Cerebellar nuclear complex (tissue), 1 donor: ENCODE results near the gene SLC30A3.

Experiments used
- DNase-seq, 2 experiments: peaks; one replicate each; lab custom pipeline; 2025; lab: John Stamatoyannopoulos, UW

The SLC30A3 gene

DNA sequence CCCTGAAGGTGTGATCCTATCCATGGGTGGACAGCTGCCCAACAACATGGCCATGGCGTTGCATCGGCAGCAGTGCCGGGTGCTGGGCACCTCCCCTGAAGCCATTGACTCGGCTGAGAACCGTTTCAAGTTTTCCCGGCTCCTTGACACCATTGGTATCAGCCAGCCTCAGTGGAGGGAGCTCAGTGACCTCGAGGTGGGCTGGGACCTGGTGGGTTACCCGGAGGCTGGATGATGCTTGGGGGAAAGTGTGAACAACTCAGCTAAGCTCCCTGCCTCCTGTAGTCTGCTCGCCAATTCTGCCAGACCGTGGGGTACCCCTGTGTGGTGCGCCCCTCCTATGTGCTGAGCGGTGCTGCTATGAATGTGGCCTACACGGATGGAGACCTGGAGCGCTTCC, 29.5 kb downstream of the SLC30A3 start:
- DNase-seq: no peak

DNA sequence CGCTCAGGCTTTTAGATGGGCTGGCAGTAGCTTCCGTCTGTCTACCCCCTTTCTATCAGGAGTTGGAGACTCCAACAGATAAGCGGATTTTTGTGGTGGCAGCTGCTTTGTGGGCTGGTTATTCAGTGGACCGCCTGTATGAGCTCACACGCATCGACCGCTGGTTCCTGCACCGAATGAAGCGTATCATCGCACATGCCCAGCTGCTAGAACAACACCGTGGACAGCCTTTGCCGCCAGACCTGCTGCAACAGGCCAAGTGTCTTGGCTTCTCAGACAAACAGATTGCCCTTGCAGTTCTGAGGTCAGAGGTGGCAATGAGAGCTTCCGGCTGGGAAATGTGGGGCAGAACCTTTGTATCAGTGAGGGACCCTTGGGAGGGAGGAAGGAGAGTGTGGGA, 30.9 kb downstream of the SLC30A3 start:
- DNase-seq: no peak

DNA sequence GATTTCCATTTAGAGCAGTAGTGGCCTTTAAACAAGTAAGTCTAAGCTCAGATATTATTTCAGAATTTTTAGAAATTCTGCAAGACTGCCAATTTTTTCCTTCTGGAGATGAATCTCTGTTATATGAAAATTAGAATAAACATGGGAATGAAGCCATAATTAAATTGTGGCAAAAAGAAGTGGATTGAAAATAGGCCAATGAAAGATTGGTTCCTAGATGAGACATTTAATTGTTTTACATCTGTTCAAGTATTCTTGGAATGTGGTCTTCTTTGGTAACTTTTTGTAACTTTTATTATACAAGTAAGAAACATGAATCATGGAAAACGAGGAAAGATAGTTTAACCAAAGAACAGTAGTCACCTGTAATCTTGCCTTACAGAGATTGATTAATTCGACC, 35.3 kb downstream of the SLC30A3 start:
- DNase-seq: no peak

DNA sequence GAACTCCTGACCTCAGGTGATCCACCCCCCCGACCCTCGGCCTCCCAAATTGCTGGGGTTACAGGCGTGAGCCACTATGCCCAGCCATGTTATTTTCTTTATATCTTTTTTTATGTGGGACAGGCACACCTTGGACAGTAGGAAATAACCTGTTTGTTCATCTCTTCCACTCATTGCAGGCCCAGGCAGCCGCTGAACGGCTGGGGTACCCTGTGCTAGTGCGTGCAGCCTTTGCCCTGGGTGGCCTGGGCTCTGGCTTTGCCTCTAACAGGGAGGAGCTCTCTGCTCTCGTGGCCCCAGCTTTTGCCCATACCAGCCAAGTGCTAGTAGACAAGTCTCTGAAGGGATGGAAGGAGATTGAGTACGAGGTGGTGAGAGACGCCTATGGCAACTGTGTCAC, 37.3 kb downstream of the SLC30A3 start:
- DNase-seq: no peak

DNA sequence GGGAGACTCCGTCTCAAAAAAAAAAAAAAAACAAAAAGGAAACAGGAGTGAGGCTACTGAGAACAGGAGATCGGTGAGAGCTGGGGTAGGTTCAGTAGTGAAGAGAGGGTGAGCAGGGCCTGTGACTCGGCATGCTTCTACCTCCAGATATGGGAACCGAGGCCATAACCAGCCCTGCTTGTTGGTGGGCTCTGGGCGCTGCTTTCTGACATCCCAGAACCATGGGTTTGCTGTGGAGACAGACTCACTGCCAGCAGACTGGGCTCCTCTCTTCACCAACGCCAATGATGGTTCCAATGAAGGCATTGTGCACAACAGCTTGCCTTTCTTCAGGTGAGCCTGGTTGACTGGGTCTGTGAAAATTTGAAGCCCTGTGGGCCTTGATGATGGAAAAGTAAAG, 39.4 kb downstream of the SLC30A3 start:
- no peak for DNase-seq

- no peak for DNase-seq
Measured at GRCh38 chr2:27222407-27222806, 40.4 kb downstream of the SLC30A3 start.

- DNase-seq: no peak
Measured at GRCh38 chr2:27221166-27221565, 41.7 kb downstream of the SLC30A3 start.

- no peak for DNase-seq
Measured at GRCh38 chr2:27220091-27220490, 42.8 kb downstream of the SLC30A3 start.

DNA sequence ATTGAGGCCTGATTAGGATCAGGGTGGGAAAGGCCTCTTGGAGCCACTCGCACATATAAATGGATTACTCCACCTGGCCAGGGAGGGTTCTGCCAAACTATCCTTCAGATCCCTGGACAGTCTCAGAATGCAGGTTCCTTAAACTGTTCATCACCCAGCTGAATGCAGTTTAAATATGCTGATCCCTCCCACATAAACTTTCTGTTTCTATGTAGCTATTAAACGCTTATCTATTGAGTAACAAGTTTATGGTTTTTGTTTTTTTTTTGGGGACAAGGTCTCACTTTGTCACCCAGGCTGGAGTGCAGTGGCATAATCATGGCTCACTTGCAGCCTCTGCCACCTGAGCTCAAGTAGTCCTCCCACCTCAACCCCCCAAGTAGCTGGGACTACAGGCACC, 43.8 kb downstream of the SLC30A3 start:
- no peak for DNase-seq

DNA sequence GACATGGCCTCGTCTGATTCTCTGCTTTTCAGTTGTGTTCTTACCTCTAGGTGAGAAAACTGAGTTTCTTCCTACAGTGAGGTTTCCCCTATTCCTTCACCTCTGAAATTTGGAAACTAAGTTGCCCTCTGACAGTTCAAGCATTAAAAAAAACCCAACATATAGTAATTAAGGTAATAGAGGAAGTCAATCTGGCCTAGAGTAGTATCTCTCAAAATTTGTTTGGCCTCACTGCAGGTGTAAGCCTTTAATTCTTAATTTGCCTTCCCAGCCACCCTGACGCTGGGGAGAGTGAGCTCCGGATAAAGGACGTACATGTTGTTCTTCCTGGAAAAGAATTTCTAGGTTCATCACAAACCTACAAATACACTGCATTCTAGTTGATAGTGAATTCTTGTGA, 44.2 kb downstream of the SLC30A3 start:
- no peak for DNase-seq

DNA sequence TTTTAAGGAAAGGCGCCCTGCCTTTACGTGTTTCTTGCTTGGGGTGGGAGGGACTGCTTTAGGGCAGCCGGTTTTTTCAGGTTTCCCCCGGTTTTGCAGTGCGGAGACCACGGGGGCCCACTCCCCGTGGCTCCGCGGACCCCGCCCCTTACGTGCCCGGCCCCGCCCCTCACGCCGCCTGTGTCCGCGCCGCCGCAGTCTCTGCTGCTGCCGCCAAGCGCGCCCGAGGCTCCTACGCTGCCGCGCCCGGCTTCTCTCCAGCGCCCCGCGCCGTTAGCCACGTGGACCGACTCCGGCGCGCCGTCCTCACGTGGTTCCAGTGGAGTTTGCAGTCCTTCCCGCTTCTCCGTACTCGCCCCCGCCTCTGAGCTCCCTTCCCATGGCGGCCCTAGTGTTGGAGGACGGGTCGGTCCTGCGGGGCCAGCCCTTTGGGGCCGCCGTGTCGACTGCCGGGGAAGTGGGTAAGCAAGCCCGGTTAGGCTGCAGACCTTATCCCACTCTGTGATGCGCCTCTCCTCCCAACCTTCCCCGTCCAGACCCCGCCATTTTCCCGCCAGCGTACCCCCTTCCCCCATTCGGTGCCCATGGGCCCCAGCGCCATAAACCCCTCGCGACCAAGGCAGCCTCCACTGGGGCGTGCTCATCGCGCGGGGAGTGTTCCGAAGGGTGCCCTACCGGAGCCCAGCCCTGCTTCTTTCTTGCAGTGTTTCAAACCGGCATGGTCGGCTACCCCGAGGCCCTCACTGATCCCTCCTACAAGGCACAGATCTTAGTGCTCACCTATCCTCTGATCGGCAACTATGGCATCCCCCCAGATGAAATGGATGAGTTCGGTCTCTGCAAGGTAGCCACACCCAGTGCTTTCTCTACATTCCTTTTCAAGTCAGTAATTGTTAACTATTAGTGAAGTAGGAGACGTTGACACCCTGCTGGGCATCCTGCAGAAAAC, 45.4 kb downstream of the SLC30A3 start, which contains the start of gene CAD:
TSS of gene CAD (plus strand) at position 197 of the 949 bp plus-strand sequence. CDS start at position 380, 183 bp downstream.
- DNase-seq: peak in 1 of 2 experiments; percentile 36

DNA sequence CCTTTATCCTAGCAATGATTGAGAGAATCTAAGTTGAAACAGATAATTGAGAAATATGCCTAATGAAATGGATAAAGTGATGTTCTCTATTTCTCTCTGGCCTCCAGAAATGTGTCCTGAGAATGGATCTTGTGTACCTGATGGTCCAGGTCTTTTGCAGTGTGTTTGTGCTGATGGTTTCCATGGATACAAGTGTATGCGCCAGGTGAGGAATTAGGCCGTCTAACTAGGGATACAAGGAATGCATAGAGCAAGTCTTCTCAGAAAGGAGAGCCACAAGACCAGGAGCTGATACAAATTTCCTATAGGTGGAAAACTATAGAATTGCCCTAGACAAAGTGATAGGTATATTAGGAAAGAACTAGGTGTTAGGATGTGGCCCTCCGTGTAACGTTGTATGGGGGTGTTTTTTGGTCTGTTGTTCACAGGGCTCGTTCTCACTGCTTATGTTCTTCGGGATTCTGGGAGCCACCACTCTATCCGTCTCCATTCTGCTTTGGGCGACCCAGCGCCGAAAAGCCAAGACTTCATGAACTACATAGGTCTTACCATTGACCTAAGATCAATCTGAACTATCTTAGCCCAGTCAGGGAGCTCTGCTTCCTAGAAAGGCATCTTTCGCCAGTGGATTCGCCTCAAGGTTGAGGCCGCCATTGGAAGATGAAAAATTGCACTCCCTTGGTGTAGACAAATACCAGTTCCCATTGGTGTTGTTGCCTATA, 46.3 kb downstream of the SLC30A3 start:
- DNase-seq: no peak

DNA sequence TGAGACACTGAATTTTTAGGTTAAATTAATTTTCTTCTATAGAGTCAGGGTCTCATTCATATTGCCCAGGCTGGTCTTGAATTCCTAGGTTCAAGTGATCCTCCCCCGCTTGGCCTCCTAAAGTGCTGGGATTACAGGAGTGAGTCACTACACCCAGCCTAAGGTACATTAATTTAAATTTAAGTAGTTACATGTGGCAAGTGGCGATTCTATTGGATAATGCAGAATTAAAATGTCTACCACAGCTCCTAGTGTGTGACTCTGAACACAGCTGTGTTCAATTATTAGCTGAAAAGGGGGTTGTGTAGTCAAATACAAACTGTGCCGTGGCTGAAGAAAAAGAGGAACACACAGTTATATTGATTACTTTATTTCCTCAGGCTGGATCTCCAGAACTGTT, 47.9 kb downstream of the SLC30A3 start:
- DNase-seq: no peak

DNA sequence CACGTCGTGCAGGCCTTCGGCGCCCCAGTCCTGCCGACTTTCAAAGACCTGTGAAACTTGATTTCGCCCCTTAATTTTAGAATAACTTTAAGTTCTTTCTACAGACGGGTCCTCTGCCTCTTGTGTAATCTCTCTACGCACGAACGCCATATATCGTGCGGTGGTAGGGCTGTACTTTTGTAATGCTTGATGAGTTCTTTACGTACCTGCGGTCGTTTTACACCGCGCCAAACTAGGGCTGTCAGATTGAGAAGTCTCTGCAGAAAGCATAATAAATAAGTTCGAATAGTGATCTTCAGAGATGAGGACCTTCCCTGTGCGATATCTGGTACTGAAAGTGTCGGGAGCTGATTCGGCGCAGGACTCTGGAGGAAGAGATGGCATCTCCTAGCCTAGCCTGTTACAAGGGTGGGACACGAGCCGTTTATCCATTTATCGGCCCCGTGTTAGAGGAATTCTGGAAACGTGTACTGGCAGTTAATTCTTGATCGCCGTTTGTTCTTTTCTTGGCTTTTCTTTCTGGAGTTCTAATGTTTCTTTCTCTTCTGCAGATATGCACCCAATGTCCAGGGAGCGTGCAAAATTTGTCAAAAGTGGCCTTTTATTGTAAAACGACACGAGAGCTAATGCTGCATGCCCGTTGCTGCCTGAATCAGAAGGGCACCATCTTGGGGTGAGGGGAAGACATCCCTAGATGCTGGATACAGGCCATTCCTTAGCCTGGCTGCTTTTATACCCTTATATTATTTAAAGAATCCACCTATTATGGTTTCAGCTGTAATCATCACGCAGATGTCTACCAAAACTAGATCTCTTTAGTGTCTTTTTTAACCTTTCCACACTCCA, 50.0 kb downstream of the SLC30A3 start:
- no peak for DNase-seq

DNA sequence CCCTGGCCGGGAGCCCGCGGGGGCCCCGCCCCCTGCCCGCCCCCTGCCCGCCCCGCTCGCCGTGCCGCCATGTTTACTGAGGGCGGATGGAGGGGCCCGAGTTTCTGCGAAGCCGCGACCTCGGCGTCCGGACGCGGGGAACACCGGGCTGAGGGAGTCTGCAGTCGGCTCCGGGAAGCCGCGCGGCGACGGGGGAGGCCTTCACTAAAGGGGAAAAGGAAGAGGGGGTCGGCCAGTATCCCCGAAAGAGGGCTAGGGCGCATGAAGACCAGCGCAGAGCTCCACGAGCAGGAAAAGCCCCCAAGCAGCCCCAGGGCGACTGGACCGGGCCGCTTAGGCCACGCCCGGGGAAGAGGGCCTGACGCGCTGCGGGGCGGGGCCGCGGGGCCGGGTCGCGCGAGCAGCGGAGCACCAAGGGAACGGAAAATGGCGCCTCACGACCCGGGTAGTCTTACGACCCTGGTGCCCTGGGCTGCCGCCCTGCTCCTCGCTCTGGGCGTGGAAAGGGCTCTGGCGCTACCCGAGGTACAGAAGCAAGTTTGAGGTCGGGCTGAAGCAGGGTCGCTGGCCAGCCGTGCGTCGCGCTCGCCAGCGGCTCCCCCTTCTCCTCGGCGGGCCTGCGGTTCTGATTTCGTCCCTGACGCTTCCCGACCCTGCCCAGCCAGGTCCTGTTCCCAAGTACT, 50.8 kb downstream of the SLC30A3 start, which contains the start of the genes ATRAID and SLC5A6:
TSS of gene ATRAID (plus strand) at position 99 of the 683 bp plus-strand sequence. CDS start at position 427, 328 bp downstream.
TSS of gene SLC5A6 (minus strand) at position 326 of the 683 bp plus-strand sequence. CDS start 4,618 bp downstream, outside the sequence.
- peak in 1 of 2 experiments; percentile 37 for DNase-seq

DNA sequence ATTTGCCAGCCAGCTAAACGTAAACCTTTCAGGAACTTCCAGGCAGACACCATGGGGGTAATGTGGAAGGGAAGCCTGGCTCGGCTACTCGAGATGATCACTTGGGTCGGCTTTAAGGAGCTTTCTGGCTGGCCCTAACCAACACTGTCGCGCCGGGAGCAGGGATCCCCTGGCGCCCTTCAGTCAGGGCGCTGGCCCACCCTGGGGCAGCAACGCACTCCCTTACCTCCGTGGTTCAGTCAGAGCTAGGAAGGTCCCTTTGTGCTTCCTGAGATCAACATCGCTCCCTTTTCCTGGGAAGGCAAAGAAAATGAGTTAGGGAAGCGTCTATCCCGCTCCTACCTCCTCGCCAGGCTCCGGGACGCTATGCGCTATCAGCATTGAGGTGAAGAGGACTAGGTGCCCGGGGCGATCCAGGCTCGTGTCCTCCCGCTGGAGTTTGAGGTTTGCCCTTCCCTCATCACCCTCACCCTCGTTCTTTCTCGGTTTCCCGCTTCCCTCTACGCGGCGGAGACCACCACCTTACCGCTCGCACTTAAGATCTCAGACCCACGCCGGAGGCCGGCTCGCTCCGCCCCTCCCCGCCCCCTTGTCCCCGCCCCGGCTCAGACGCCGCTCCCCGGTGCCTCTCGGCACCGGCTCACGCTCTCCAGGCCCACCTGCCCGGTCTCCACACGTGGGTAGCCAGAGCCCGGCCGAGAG, 51.5 kb downstream of the SLC30A3 start:
- no peak for DNase-seq

GRCh38 chr2:27209621-27210401, 53.0 kb downstream of the SLC30A3 start:
- DNase-seq: no peak

- no peak for DNase-seq
Measured at GRCh38 chr2:27208486-27209050, 54.3 kb downstream of the SLC30A3 start.

DNA sequence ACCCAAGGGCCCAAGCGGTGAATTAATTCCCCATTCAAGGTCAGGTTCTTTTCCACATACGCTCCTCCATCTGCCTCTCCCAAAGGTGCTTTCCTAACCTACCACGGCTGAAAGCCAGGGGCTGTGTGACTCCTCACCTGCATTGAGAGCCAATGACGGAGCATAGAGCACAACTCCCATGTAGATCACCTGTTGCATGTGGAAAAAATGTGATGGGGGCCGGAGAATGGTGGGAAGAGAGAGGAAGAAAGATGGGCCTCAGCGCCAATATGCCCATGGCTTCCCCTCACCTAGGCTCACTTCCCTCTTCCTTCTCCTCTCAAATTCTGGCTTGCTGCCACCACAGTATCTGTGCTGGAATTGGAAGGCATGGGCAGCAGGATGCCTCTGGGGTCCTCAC, 56.5 kb downstream of the SLC30A3 start:
- no peak for DNase-seq
